Measurements from ENCODE around the gene APLF. TPM values are rescaled to one million over a fixed set of nuclear protein-coding genes. Genes with fewer than 3 reads are reported as not detected.

Gene APLF
- total and polyA plus RNA-seq, 8 donors, result 0.85 to 4.2 (median 1.9) TPM

DNA sequence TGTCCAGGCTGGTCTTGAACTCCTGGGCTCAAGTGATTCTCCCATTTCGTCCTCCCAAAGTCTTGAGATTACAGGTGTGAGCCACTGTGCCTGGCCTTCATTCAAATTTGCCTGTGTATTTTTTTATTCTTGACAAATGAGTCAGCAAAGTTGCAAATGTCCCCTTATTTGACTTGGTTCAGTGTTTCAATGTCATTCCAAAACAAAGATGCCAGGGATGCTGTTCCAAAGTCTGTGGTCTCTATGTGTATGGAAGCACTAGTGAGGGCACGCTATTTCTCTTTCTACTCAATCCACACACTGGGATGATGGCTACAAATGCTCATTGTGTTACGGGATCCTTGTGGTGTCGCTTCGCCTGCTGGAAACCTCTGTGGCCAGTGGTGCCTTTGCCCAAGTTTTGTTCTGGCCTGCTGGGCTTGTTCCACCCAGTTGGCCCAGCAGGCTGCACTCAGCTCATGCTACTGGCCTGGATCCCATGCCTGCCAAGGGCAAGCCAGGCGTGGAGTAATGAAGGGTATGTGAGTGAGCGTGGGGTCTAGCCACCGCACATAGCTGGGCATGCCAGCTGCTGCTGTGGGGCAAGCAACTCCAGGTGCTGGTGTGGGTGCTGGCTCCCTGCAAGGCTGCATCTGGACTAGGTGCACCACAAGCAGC, 35.9 kb upstream of the APLF start:
- Histone ChIP-seq H3K4me3 (no peak overlapping the region), H3K27me3 (no peaks in the 10 kb centered on the region), H3K4me1 (peaks cover 0 to 2% (median 0%) of the 10 kb centered on the region in 3 donors), H3K27ac (no peak overlapping the region), H3K36me3 (no peaks in the 10 kb centered on the region), H3K9me3 (no peaks in the 10 kb centered on the region)
- FAIRE-seq (no peak), ATAC-seq (no peak), DNase-seq (no peak)
- intact Hi-C loops (cut with DNase I), result no loop called here
- WGBS, 2 donors, result 82 to 84% methylated on average over 8 of the region's 8 CpGs
- TF ChIP-seq, protein P1, sequence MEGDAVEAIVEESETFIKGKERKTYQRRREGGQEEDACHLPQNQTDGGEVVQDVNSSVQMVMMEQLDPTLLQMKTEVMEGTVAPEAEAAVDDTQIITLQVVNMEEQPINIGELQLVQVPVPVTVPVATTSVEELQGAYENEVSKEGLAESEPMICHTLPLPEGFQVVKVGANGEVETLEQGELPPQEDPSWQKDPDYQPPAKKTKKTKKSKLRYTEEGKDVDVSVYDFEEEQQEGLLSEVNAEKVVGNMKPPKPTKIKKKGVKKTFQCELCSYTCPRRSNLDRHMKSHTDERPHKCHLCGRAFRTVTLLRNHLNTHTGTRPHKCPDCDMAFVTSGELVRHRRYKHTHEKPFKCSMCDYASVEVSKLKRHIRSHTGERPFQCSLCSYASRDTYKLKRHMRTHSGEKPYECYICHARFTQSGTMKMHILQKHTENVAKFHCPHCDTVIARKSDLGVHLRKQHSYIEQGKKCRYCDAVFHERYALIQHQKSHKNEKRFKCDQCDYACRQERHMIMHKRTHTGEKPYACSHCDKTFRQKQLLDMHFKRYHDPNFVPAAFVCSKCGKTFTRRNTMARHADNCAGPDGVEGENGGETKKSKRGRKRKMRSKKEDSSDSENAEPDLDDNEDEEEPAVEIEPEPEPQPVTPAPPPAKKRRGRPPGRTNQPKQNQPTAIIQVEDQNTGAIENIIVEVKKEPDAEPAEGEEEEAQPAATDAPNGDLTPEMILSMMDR (IDR thresholded peaks at IDR 0.05), result no peak

DNA sequence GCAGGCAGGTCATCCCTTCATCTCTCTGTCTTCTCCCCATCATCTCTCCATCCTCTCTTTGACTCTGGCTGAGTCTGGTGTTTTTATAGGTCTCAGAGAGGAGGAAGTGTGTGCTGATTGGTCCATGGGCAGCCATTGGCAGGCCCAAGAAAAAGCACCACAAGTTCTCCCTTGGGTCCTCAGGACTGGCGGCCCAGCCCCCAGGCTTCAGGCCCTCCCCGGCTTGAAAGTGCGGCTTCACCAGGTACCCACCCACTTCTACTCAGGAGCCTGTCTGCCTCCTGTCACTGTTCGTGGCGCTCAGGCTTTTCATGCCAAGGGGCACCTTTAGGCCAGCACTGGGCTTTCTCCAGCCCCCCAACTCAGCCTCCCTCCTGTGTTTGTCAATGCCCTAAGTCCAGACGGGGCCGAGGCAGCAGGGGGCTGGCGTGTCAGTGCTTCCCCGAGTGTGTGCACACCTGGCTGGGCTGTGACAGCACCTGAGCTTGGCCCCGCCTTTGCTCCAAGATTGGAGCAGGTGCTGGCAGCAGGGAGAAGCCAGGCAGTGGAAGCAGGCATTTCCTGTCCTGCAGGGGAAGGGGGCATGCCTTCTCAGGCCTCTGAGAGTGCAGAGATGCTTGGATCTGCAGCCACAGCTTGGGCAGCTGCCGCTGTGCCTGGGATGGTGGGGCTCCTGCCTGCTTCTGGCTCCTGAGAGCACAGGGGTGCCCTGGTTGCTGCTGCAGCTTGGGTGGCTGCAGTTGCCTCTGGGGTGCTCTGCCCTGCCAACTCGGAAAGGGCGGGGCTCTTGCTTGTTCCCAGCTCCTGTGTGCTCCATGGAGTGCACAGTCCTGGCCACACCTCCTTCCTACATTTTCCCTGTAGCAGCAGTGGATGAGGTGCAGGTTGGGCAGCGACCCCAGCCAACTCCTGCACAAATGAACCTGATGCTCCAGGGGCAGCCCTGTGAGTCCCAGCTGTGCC, 34.4 kb upstream of the APLF start:
- DNase-seq (peak in 2 of 6 donors; percentile 29 to 72), ATAC-seq (peak; percentile 36 to 56 (median 48)), FAIRE-seq (no peak)
- Histone ChIP-seq H3K27me3 (no peaks in the 10 kb centered on the region), H3K36me3 (no peaks in the 10 kb centered on the region), H3K9me3 (no peaks in the 10 kb centered on the region), H3K27ac (no peak overlapping the region), H3K4me3 (no peak overlapping the region), H3K4me1 (no peaks in the 10 kb centered on the region)
- intact Hi-C loops (cut with DNase I), result no loop called here
- TF ChIP-seq, protein P1 (IDR thresholded peaks at IDR 0.05), result no peak
- WGBS, 2 donors, result 67 to 77% methylated on average over 14 of the region's 14 CpGs

DNA sequence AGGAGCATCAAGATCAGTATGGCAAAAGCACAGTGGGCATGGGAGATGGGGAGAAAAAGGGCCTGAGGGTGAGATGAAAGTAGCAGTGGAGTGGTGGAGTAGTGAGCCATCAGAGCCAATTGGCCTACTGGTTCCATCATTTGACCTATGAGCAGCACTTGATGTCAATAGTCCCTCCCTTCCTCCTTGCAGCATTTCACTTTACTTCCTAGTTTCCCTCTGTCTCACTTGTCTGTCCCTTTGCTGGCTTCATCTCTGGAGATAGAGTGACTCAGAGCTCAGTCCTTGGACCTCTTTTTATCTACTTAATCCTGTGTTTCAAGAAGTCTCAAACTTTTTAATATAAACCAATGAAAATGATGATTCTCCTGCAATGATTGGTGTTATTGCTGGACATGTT, 32.4 kb upstream of the APLF start:
- no peak overlapping the region for H3K4me3 ChIP-seq
- H3K36me3 ChIP-seq, result no peaks in the 10 kb centered on the region
- intact Hi-C loops (cut with DNase I), result no loop called here
- ATAC-seq (peak in 1 of 4 donors; percentile 37), FAIRE-seq (no peak), DNase-seq (no peak)
- H3K4me1 ChIP-seq, result peaks cover 0 to under 1% (median 0%) of the 10 kb centered on the region in 3 donors
- no peaks in the 10 kb centered on the region for H3K9me3 ChIP-seq
- no peaks in the 10 kb centered on the region for H3K27me3 ChIP-seq
- TF ChIP-seq, protein P1 (IDR thresholded peaks at IDR 0.05), result no peak
- H3K27ac ChIP-seq, result no peak overlapping the region

DNA sequence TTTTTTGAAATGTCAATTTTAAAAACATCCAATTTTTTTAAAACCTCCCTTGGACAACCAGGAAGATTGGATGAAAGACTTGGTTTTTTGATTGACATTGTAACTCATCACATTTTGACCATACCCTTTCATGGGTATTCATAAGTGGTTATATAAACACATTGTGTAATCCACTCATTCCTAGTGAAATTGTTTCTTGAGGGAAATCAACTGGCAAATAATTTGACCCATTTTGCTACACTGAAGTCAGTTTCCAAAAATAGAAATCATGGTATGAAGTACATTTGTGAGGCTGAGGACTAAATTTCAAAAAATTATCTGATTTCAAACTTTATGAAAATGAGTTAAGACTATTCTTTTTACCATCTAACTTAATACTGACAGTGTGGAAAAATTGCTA, 31.8 kb upstream of the APLF start:
- no peaks in the 10 kb centered on the region for H3K9me3 ChIP-seq
- no peak for DNase-seq
- peaks cover 0 to 5% (median 0%) of the 10 kb centered on the region in 3 donors for H3K4me1 ChIP-seq
- no peak overlapping the region for H3K27ac ChIP-seq
- H3K4me3 ChIP-seq, result no peak overlapping the region
- TF ChIP-seq, protein P1 (IDR thresholded peaks at IDR 0.05), result no peak
- intact Hi-C loops (cut with DNase I), result no loop called here
- H3K36me3 ChIP-seq, result no peaks in the 10 kb centered on the region
- FAIRE-seq, result no peak
- no peak for ATAC-seq
- H3K27me3 ChIP-seq, result no peaks in the 10 kb centered on the region
